MM.1S (cell line): ENCODE results near the gene DNAH9.

ENCODE experiments used
- DNase-seq: peaks from one replicate; pipeline ENCODE4 v3.0.0-alpha.2; 2015
- H2AFZ ChIP-seq: fragments of 300-600 bp; sonication (generic); 2 replicates; pipeline ENCODE4 v1.6.0; 2016; ENCODE audit warnings: antibody characterized with exemption, low read length
- H3F3A ChIP-seq: fragments of 300-600 bp; sonication (generic); 2 replicates; pipeline ENCODE4 v1.6.1; 2016; ENCODE audit warnings: mild to moderate bottlenecking, antibody characterized with exemption, low read length, moderate library complexity, mixed read lengths; ENCODE audit not compliant: insufficient read depth
- H3K27ac ChIP-seq: fragments of 300-600 bp; sonication (generic); 2 replicates; pipeline ENCODE4 v1.5.1; 2016; ENCODE audit warnings: mild to moderate bottlenecking, low read length
- H3K27me3 ChIP-seq: fragments of 300-600 bp; sonication (generic); replicated peaks from 2 replicates; pipeline ENCODE4 v1.6.0; 2016; ENCODE audit warnings: low read length; ENCODE audit not compliant: insufficient read depth
- H3K36me3 ChIP-seq: fragments of 300-600 bp; sonication (generic); replicated peaks from 2 replicates; pipeline ENCODE4 v1.6.1; 2016; ENCODE audit warnings: mild to moderate bottlenecking, low read length, mixed read lengths; ENCODE audit not compliant: insufficient read depth
- H3K4me1 ChIP-seq: fragments of 300-600 bp; sonication (generic); 2 replicates; pipeline ENCODE4 v1.6.1; 2016; ENCODE audit warnings: low read length, mixed read lengths
- H3K4me2 ChIP-seq: fragments of 300-600 bp; sonication (generic); 2 replicates; pipeline ENCODE4 v1.6.0; 2016; ENCODE audit warnings: low read depth, low read length
- H3K4me3 ChIP-seq: fragments of 300-600 bp; sonication (generic); 2 replicates; pipeline ENCODE4 v1.5.1; 2016; ENCODE audit warnings: low read length, mixed read lengths
- H3K79me2 ChIP-seq: fragments of 300-600 bp; sonication (generic); 2 replicates; pipeline ENCODE4 v1.6.1; 2016; ENCODE audit warnings: mixed run types, low read length, mixed read lengths
- H3K9ac ChIP-seq: fragments of 300-600 bp; sonication (generic); 2 replicates; pipeline ENCODE4 v1.6.1; 2016; ENCODE audit warnings: low read length, mixed read lengths
- H3K9me2 ChIP-seq: fragments of 300-600 bp; sonication (generic); replicated peaks from 2 replicates; pipeline ENCODE4 v1.6.1; 2016; ENCODE audit warnings: mild to moderate bottlenecking, low read length, mixed read lengths; ENCODE audit not compliant: insufficient read depth
- H3K9me3 ChIP-seq: fragments of 300-600 bp; sonication (generic); replicated peaks from 2 replicates; pipeline ENCODE4 v1.6.1; 2016; ENCODE audit warnings: mild to moderate bottlenecking, low read length, mixed read lengths; ENCODE audit not compliant: insufficient read depth
- H4K20me1 ChIP-seq: fragments of 300-600 bp; sonication (generic); 2 replicates; pipeline ENCODE4 v1.6.1; 2016; ENCODE audit warnings: mild to moderate bottlenecking, low read length, moderate library complexity, mixed read lengths; ENCODE audit not compliant: insufficient read depth
- EZH2 ChIP-seq: fragments of 300-600 bp; sonication (generic); optimal IDR thresholded peaks from 2 replicates; pipeline ENCODE3; 2017; ENCODE audit warnings: low read depth, mild to moderate bottlenecking, antibody characterized with exemption, low read length, mixed read lengths
- EZH2phosphoT487 ChIP-seq: fragments of 300-600 bp; sonication (generic); IDR thresholded peaks from 2 replicates; pipeline ENCODE4 v1.6.1; 2018; ENCODE audit warnings: antibody characterized with exemption, low read length
- TF ChIP-seq, protein P1 (sequence below): fragments of 300-600 bp; sonication (generic); IDR thresholded peaks from 2 replicates; pipeline ENCODE4 v1.5.1; 2016; ENCODE audit warnings: antibody characterized with exemption, low read length, mixed read lengths

Gene DNAH9

DNA sequence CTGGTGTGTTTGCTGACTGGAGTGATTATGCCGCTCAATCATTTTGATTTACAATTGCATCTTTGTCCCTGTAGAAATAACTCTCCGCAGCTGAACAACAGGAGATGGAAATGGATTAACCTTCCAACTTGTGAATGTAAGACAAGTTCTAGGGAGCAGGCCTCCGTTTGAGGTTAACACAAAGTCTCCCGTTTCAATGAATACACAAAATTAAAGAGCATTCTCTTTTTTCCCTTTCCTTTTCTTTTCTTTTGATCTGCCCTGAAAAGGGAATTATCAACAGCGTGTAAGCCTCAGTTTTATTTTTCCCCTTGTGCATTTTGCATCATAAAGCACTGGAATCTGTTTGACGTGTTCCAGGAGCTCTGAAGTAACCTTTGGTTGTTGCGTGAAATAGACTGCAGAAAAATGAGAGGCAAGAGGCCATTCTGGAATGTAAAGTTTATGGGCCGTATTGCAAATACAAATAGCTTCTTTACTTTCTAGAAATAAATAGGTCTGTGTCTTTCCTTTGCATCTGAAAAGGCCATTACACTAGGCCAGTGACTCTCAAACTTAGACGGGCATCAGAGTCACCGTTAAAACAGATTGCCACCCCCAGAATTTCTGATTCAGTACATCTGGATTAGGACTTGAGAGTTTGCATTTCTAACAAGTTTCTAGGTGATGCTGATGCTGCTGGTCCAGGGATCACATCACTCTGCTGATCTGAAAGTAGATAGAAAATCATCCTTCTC, 234.3 kb downstream of the DNAH9 start:
- no peak overlapping the region for H3K27ac ChIP-seq

DNA sequence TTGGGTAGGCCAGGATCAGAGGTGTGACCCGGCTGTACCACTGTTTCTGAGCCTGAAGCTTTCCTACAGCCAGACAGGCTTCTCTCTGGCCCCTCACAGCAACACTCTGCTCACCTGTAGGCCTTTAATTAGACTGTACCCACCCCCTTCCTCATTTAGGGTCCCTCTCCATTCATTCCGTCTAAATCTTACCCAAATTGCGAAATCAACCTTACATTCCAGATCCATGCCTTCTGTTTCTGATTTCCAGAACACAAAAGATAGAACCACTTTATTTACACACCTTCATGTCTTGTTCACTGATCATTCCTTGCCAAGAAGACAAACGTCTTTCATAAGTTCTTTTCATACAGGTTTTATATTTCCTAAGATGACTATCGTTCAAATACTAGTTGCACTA, 238.2 kb downstream of the DNAH9 start:
- Histone ChIP-seq H4K20me1 (no peaks in the 10 kb centered on the region), H3K4me1 (no peaks in the 10 kb centered on the region), H3K9me2 (no peaks in the 10 kb centered on the region), H3K79me2 (no peaks in the 10 kb centered on the region), H3K36me3 (no peaks in the 10 kb centered on the region), H3K9me3 (no peaks in the 10 kb centered on the region), H2AFZ (no peak overlapping the region), H3K27ac (no peak overlapping the region), H3K27me3 (no peaks in the 10 kb centered on the region), H3K4me2 (no peak overlapping the region), H3K9ac (no peak overlapping the region), H3F3A (no peaks in the 10 kb centered on the region), H3K4me3 (no peak overlapping the region)
- TF ChIP-seq EZH2 = no peak
- TF ChIP-seq, protein P1, sequence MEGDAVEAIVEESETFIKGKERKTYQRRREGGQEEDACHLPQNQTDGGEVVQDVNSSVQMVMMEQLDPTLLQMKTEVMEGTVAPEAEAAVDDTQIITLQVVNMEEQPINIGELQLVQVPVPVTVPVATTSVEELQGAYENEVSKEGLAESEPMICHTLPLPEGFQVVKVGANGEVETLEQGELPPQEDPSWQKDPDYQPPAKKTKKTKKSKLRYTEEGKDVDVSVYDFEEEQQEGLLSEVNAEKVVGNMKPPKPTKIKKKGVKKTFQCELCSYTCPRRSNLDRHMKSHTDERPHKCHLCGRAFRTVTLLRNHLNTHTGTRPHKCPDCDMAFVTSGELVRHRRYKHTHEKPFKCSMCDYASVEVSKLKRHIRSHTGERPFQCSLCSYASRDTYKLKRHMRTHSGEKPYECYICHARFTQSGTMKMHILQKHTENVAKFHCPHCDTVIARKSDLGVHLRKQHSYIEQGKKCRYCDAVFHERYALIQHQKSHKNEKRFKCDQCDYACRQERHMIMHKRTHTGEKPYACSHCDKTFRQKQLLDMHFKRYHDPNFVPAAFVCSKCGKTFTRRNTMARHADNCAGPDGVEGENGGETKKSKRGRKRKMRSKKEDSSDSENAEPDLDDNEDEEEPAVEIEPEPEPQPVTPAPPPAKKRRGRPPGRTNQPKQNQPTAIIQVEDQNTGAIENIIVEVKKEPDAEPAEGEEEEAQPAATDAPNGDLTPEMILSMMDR = no peak
- TF ChIP-seq EZH2phosphoT487 = no peak
- DNase-seq = no peak

More for the DNA sequence above, 234.3 kb downstream of the DNAH9 start:
- no peak overlapping the region for H3K9ac ChIP-seq
- H3K27me3 ChIP-seq = no peaks in the 10 kb centered on the region
- no peaks in the 10 kb centered on the region for H3K79me2 ChIP-seq
- no peaks in the 10 kb centered on the region for H4K20me1 ChIP-seq
- H3K4me2 ChIP-seq = no peak overlapping the region
- H3K4me3 ChIP-seq = no peak overlapping the region
- no peaks in the 10 kb centered on the region for H3F3A ChIP-seq
- no peaks in the 10 kb centered on the region for H3K9me2 ChIP-seq
- H2AFZ ChIP-seq = no peak overlapping the region
- no peaks in the 10 kb centered on the region for H3K9me3 ChIP-seq
- TF ChIP-seq EZH2phosphoT487 = no peak
- TF ChIP-seq, protein P1 = no peak
- TF ChIP-seq EZH2 = no peak
- no peaks in the 10 kb centered on the region for H3K36me3 ChIP-seq
- no peaks in the 10 kb centered on the region for H3K4me1 ChIP-seq
- no peak for DNase-seq

DNA sequence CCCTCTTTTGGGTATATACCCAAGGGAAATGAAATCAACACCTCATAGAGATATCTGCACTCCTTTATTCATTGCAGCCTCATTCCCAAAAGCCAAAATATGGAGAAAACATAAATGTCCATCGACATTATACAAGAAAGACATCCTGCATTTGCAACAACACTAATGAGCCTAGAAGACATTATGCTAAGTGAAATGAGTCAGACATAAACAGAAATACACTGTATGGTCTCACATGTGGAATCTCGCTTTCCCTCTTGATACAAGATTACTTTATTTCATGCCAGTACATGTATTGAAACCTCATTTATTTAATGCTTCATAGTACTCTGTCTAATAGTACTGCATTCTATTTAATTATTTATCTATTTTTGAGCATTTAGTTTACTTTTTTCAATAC, 241.8 kb downstream of the DNAH9 start:
- H3K9me3 ChIP-seq = no peaks in the 10 kb centered on the region
- no peaks in the 10 kb centered on the region for H3K4me1 ChIP-seq
- H3K79me2 ChIP-seq = no peaks in the 10 kb centered on the region
- no peak overlapping the region for H3K9ac ChIP-seq
- no peak overlapping the region for H2AFZ ChIP-seq
- DNase-seq = no peak
- TF ChIP-seq, protein P1 = no peak
- TF ChIP-seq EZH2phosphoT487 = no peak
- no peak for TF ChIP-seq EZH2
- no peaks in the 10 kb centered on the region for H3F3A ChIP-seq
- no peaks in the 10 kb centered on the region for H3K27me3 ChIP-seq
- no peak overlapping the region for H3K4me2 ChIP-seq
- H3K9me2 ChIP-seq = no peaks in the 10 kb centered on the region
- H3K27ac ChIP-seq = no peak overlapping the region
- H3K4me3 ChIP-seq = no peak overlapping the region
- H4K20me1 ChIP-seq = no peaks in the 10 kb centered on the region
- H3K36me3 ChIP-seq = no peaks in the 10 kb centered on the region
